ENCODE measurements around the gene PPARA. TPM values are rescaled to one million over a fixed set of nuclear protein-coding genes. Genes with fewer than 3 reads are reported as not detected.

PPARA gene
- total and polyA plus RNA-seq, 9 of the 15 experiments (the other 6 are each of a cell fraction or from before 2014, with no cell fraction given): 0.64 to 5.3 (median 3.5) TPM

GRCh38 chr22:46172522-46173110, 22.3 kb downstream of the PPARA start:
- Histone ChIP-seq H3K9ac (ENCODE audit: insufficient read depth in 1 of 2, low read depth in 2 of 2, low read length in 2 of 2) (no peak overlapping the region), H3K36me3 (ENCODE audit: control insufficient read depth, insufficient read depth, low read length) (no peaks in the 10 kb centered on the region), H4K20me1 (replicated peaks; ENCODE audit: control insufficient read depth, insufficient read depth, low read length) (no peaks in the 10 kb centered on the region), H3K4me3 (no peak overlapping the region), H2AFZ (ENCODE audit: low read depth, low read length) (no peak overlapping the region), H3K27ac (ENCODE audit: extremely low read depth, low read depth, low read length) (no peak overlapping the region), H3K27me3 (ENCODE audit: control insufficient read depth in 2 of 2, insufficient read depth in 2 of 2, low read length in 2 of 2) (no peaks in the 10 kb centered on the region), H3K4me1 (replicated peaks in 1 of 2; ENCODE audit: control insufficient read depth in 2 of 2, insufficient read depth in 2 of 2, low read length in 2 of 2) (peaks cover 5 to 7% of the 10 kb centered on the region in 2 experiments; a peak in 3 of 5 replicates), H3K4me2 (ENCODE audit: insufficient read depth, low read length) (no peak overlapping the region), H3K9me3 (replicated peaks; ENCODE audit: control insufficient read depth, insufficient read depth, low read depth, low read length) (no peaks in the 10 kb centered on the region), H3K9me1 (ENCODE audit: control insufficient read depth, insufficient read depth, low read length) (no peaks in the 10 kb centered on the region), H3K79me2 (ENCODE audit: control insufficient read depth, insufficient read depth, low read length) (no peaks in the 10 kb centered on the region)
- ChIA-PET CTCF (ENCODE audit: low intra/inter-chr PET ratio) (no interaction called here), POLR2A (interaction anchor here (0.9 kb wide), 1 partner anchor 11 kb away, joined by 3 read pairs; no protein-coding TSS in a partner anchor)
- ATAC-seq: no peak
- WGBS (ENCODE audit: insufficient coverage, low coverage, missing lambda C conversion rate): 77% methylated on average over 10 of the region's 11 CpGs
- BruUV-seq (replicated peaks): no TSS peak
- FAIRE-seq: no peak
- in situ Hi-C loops (cut with MboI) (no loop called here), intact Hi-C loops (cut with micrococcal nuclease) (no loop called here)
- TF ChIP-seq NCOA4 (IDR thresholded peaks at IDR 0.05; ENCODE audit: partially characterized antibody) (no peak), MECOM (CRISPR knock-in tag; IDR thresholded peaks at IDR 0.05) (no peak), ZNF143 (CRISPR knock-in tag; IDR thresholded peaks at IDR 0.05) (no peak), SMAD3 (CRISPR knock-in tag; conservative IDR thresholded peaks at IDR 0.05) (no peak), ZNF75A (CRISPR knock-in tag; IDR thresholded peaks at IDR 0.05) (no peak), IRF2 (CRISPR knock-in tag; IDR thresholded peaks at IDR 0.05) (no peak), MYBL2 (IDR thresholded peaks at IDR 0.05; ENCODE audit: low read depth) (no peak), MYBL2 (CRISPR knock-in tag; IDR thresholded peaks at IDR 0.05; ENCODE audit: borderline replicate concordance) (no peak), SMARCB1 (IDR thresholded peaks at IDR 0.05; ENCODE audit: insufficient read length, low read depth) (no peak)
- DNase-seq (ENCODE audit: extremely low read depth in 1 of 4, low spot score in 3 of 4): no peak

Measured in K562 (cell line).